Suppressor macrophage (primary cell): ENCODE measurements around the gene ITGA11.

Source experiments
- DNase-seq, 4 experiments: peaks; one replicate each; pipeline ENCODE4 v3.0.0-alpha.2; 2020 to 2022

Gene ITGA11

DNA sequence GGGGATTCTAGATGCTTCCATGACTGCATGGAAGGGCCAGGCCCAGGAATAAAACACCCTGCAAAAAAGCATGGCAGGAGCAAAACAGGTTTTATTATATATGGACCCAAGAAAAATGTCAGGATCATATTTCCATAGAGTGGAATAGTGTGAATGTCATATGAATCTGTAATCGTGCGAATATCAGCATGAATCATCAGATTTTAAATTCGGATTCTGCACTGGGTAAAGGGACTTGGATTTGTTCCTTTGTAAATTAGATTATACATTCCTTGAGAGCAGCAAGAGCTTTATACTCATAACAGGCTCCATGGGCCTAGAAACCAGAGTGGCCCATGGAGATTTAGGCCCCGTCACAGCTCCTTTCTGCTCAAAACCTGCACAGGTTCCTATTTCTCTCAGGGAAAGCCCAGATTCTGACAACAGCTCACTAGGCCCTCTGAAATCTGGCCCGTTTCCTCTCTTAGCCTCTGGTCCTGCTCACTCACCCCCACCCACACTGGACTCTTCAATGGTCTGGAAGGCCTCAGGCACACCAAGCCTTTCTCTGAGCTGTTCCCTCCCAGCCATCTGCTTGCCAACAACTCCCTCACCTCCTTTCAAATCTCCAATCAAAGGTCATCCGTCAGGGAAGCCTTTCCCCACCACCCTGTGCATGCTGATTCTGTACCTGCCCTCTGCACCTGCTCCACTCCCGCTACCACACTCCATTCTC lies 78.4 kb downstream of the ITGA11 start:
- DNase-seq, result peak; percentile 50 to 72 (median 70)

DNA sequence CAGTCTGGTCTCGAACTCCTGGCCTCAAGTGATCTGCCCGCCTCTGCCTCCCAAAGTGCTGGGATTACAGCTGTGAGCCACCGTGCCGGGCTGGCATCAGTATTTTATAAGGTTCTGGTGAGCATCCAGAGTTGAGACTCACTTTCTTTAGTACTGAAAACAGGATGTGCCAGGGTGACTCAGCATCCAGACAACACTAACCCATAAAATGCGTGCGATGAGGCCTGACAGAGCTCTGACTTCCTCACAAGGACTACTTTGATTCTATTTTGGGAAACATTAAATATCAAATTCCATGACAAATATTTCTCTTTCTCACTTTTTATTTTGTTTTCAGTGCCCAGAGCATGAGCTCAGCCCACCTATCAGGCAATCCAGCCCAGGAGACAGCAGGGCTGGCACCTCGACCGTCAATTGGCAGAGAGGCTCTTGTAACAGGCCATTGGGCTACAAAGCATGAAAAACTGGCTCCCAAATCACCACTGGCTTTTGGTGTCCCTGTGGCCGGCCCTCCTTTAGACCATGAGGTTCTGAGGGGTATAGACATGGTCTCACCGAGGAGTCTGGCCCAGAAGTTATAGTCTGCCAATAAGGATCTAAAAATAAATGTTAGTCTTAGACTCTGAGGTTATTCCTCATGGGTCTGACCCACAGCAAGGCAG lies 79.4 kb downstream of the ITGA11 start:
- peak; percentile 88 to 98 (median 94) for DNase-seq

DNA sequence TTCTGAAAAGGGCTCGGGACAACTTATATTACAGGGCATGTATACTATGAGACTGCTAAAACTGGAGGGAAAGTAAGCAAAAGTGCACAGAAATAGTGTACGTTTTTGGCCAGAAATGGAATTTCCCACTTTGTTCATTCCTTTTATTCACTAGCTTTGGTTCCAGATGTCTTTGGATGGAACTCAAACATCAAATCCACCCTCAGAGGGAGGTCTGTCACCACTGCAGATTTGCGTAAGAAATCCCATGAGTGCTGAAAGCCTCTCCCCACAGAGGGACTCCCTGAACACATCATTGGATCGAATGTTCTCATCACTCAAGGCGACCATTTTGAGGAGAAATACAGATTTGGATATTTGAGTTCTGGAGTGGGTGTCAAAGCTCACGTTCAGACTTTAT lies 82.8 kb downstream of the ITGA11 start:
- peak in 1 of 4 experiments; percentile 31 for DNase-seq

DNA sequence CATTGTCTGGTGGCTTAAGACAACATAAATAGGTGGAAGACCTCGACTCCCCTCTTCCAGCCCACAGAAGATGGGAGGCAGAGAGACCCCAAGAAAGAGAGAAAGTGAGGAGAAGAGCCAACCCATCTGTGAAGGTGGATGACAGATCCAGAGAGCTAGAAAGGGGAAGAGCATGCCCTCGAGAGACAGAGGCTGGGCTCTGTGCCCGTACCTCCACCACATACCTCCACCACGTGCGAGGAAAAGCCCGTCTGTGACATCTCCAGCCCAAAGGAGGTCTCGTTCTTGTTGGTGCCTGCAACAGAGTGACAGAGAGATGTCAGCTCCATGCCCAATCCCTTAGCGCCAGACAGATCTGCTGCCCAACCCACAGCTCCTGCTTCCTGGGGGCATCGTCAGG lies 83.4 kb downstream of the ITGA11 start:
- DNase-seq, result no peak

DNA sequence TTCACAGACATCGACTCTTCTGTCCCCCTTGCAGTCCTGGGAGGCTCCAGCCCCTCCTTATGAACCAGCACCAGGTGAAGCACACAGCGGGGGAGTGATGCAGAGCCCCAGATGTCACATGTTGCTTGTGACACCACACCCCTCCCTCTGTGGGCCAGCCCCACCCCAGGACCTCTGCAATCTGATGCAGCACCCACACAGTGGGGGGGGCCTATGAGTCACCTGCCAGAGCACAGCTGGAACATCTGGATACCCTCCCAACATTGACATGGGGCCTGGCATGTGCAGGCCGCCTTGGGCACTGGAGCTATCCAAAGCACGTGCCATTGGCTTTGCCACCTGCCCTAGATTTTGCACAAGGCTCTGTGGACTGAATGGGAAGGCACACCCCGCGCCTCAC lies 83.9 kb downstream of the ITGA11 start:
- DNase-seq, result no peak

DNA sequence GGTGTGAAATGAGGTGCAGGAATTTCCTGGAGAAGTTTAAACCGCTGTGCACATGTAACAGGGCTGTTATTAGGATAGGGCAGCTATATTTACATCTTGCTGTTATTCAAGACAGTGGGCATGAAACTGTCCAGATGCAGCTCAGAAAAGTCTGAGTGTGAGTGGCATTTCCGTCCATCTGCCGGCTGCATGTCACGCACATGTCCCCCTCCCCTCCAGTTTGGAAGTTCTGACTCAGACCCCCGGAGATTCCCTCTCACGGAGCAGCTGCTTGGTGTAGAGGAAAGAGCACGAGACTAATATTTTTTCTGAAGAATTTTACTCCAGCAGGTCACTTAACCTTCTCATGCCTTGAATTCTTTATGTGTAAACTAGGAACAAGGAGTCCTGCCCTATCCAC lies 84.6 kb downstream of the ITGA11 start:
- no peak for DNase-seq

DNA sequence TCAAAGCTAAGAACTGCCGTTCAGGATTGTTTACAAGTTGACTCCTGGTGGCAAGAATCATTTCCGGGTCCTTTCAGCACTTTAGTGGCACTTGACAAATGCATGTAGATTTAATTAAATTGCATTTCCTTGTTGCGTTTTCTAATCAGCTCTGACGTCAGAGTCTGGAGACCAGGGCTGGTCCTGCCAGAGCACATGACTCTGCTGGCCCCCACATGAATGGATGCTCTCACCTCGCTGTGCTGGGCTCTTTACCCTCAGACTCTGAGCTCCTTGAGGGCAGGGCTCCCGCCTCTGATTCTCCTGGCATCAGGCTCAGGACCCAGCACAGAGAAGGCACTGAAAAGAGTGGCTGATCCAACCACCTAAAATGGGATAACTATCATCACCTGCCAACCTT lies 85.0 kb downstream of the ITGA11 start:
- no peak for DNase-seq

DNA sequence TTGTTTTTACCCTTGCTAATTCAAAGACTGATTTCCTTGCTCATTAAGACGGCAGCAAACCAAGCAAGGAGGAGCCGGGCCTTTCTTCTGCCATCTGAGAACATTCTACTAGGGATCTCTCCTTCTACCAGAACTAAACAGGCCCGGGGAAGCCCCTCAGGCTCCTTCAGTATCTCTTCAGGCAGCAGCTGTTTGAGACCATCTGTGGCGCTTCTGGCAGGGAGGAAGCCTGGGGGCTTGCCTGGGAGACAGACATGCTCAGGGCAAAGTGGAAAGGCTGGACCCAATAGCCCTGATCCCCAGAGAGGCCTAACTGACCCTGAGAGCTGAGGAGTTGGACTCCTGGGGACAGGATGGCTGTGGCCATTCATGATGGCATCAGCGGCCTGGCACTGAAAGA lies 86.5 kb downstream of the ITGA11 start:
- DNase-seq, result no peak

DNA sequence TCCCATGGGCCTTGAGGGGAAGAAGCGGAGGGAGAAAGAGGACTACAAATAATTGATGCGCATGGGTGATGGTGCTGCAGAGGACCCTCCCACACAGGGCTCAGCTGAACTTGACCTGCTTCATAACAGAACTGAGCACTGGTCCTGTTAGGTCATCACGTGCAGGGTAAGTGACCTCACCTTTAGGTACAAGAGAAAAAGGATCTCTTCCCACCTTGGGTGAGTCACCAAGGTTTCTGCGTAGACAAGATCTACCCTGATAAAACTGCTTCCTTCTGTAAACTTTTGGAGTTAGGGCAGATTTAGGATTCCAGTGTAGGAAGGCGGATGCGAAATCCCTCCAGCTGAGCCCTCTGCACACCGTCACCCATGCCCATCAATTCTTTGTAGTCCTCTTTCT lies 87.4 kb downstream of the ITGA11 start:
- DNase-seq, result no peak

DNA sequence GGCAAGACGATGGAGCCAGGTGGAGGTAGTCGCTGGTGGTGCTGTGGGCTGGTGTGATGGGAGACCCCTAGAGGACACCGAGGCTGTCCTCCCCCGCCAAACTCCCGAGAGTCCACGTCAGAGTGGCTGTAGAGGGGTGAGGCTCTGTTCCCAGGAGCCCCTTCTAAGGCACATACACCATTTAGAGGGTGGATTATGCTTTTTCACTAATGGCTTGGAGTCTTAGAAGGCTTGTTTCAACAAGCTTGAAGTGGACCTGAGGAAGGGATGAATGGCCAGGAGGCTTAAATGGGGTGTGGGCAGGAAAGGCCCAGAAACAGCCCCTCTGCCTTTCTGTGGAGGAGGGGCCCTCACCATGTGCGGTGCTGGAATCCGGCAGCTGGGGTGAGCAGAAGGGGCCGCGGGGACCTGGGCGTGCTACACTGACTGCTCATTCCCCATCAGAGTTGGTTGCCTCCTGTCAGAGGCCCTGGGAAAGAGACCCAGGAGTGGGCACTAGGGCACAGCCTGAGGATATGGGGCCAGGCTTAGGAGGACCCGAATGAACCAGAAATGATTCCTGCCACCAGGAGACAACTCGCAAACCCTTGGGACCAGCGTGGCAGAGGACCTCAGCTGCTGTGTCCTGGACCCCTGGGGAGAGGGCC lies 88.3 kb downstream of the ITGA11 start:
- no peak for DNase-seq

DNA sequence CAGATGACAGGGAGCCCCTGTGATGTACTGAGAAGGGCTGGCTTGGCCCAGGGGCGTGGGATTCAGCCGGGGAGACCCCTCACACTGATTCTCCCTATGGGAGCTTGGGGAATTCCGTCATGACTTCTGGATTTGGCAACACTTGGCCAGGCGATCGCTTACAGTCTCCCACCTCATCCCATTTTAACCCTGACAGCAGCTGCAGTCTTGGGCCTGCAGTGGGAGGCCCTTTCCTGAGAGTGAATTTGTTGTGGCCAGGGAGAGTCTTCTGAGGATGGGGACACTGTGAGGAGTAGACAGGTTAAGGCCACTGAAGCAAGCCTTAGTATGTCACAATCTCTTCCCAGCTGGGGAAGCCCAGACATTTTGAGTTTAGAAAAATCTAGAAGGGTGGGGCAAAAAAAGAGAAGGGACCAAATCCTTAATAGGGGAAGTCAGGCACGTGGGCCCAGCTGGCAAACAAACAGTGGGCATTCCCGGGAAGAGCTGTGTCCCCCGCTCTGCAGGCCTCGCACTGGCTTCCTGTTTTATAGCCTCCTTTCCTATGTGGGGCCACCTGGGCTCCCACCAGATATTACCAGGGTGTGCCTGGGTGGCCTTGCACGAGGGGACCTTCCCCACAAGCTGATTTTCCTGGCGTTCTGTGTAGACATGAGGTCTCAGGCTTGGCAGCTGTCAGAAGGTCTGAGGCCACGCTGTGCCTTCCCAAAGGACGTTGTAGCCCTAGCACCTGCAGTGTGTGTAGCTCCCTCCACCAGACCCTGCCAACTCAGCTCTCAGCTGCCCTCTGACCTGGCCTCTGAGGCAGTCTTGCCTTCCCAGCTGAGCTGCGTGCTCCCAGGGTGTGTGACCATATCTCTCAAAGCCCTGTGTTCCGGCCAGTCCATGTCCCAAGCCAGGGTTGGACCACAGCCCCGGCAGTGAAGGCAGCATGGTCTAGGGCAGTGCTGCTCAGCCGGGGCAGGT lies 89.9 kb downstream of the ITGA11 start:
- peak; percentile 53 to 81 (median 74) for DNase-seq

DNA sequence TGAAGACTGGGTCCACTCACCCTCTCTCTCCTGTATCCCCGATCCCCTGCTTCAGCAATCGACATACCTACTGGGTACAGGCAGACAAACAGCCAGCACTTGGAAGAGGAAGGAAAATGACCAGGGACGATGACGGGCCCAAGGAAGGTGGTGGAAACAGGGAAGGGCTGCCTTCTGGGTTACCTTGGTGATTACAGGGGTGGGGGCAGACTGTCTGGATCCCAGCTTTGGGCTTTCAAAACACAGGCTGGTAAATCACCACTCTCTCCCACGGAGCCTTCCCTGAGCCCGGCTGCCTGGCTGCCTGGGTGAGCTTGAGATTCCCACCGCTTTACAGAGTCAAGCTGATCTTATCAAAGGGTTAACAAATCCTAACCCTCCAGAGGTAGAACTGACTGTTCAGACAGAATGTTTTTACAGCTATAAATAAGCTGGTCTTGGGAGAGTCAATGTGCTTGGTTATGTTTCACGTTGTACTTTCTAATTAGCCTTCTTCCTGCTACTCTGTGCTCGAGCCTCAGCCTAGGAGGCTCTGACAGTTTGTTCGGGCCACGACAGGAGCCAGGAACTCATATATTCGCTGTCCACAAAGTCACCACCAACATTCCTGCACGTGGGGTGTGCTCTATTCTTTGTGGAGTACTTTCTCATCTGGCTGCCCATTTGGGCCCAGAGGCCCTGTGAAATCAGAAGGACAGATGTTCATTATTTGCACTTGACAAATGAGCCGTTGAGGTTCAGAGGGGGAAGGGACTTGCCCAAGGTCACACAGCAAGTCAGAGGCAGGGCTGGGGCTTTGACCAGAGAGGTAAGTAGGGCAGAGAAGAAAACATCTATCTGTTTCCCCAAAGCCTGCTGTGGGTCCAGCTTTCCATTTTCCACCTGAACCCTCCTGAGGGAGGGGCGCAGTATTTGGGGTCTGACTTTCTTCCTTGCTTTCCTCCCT lies 91.0 kb downstream of the ITGA11 start:
- DNase-seq, result no peak

DNA sequence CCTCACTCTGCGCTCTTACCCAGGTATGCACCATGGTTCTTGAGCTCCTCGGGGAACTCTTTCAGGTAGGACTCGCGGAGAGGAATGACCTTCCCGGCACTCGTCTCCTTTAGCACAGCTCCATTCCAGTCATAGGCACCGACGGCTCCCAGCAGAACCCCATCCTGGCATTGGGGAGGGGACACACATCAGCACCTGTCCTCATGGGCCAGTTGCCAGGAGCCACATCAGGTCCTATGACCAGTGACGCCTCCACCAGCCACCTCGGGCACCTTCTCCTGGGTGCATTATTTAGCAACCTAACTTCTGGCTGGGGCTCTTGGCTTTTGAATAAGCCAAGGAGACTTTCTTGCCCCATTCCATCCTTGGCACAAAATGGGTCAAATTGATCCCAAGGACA lies 92.5 kb downstream of the ITGA11 start:
- no peak for DNase-seq

DNA sequence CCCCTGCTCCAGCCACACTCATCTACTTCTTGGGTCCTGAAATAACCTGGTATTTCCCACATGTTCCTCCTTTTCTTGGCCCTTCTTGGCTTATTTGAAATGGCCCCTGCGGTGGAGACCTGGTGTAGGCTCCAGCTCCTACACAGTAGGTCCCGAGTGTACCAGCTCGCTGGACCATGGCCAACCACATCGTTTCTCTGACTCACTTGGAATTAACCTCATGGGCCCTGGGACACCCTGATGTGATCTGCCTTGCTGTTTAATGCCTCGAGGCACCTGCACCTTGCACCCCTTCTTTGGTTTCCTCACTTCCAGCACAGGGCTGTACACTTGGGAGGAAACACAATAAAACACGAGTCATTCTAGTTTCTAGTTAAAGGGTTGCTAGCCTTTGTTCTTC lies 94.1 kb downstream of the ITGA11 start:
- peak in 2 of 4 experiments; percentile 18 to 45 for DNase-seq

DNA sequence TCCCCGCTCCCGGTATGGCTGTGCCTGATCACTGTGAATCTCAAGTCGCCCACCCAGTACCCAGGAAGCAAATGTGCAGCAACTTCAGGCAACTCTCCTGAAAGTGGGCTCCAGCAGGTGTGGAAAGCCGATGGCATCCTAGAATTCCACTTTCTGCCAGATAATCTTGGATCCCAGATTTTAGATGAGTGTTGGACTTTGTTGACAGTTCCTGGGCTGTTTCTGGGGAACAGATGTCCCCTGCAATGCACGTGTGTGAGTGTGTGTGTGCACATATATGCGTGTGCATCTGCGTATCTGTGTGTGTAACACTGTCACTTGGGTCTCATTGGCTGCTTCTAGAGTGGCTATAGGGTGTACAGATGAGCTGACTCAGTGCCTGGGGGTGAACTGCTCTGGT lies 95.4 kb downstream of the ITGA11 start:
- no peak for DNase-seq

DNA sequence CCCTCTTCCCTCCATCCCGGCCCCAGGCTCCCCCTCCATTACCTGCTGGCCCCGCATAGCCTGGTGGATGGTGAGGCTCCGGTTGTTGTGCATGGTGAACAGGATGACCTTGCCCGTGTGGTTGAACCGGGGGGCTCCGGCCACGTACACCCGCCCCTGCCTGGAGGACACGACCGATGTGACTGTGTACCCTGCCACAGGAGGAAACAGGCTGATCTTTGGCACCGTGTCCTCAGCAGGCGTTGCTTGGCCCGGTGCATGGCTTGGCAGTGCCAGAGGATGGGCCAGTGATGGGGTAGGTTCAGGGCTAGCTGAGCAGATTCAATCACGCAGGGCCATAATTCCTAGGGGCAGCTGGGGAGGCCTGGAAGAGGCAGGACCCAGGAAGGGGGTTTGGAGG lies 96.3 kb downstream of the ITGA11 start:
- no peak for DNase-seq

DNA sequence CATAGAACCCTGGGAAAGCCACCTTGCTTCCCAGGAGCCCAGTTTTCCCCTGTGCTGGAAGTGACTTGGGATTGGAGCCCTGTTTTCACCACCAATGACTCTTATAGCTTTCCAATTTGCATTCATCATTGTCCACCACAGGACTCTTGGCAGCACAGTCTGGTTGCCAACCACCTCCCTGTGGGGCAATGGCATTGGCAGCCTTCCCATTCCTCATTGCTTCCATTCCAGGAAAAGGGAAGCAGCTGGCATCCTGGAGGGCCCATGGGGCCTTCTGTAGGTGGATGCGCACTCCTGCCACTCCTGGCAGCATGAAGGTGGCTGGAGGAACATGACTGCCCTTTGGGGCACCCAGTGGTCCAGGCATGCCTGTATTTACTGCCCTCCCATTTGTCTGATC lies 96.7 kb downstream of the ITGA11 start:
- DNase-seq, result peak in 3 of 4 experiments; percentile 35 to 50 (median 42)

DNA sequence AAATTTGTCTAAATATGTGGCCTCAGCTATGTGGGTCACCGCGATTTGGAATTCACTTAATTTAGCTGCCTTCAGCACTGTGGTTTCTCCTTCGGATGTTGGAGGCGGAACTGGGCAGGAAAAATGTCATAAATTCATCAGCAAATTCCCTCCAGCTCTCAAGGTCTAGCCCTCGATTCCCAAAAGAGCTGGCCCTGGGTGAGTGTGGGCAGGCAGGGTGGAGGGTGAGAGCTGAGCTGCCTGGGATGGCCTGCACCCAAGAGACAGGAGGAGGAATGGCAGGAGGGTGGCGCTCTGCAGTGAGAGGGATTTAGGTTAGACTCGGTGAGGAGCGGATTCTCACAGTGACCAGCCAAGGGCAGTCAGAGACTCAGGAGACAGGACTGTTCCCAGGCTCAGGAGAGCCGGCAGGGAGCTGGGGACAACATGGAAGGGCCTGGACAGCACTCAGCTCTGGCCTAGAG lies 97.3 kb downstream of the ITGA11 start:
- peak; percentile 81 to 93 (median 90) for DNase-seq

DNA sequence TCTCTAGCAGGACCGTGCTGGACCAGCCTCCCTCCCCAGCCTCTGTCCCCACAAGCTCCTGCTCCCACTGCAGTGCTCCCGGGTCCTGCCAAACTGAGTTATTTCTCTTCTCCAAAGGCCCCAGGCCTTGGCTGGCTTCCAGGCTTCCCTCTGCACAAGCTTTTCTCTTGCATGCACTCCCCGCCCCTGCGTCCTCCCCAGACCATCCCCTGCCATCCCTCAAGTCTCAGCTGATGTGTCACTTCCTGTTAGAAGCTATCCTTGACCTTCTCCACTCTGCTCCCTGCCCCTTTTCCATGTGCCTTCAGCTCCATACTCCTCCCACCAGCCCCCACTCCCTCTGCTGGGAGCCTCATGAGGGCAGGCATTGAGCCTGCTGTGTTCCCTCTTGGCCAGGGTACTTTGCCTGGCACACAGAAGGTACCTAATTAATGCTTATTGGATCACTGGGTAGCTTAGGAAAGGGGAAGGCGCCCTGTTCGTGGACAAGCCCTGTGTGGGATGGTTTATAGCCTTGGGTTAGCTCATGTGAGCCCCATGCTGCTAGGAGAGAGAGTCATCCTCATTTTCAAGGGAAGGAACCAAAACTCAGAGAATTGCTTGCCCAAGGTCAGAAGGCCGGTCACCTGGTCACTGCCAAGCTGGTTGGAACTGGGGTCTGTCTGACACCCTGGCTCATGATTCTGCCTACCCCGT lies 98.0 kb downstream of the ITGA11 start:
- DNase-seq, result peak; percentile 91 to 98 (median 96)

DNA sequence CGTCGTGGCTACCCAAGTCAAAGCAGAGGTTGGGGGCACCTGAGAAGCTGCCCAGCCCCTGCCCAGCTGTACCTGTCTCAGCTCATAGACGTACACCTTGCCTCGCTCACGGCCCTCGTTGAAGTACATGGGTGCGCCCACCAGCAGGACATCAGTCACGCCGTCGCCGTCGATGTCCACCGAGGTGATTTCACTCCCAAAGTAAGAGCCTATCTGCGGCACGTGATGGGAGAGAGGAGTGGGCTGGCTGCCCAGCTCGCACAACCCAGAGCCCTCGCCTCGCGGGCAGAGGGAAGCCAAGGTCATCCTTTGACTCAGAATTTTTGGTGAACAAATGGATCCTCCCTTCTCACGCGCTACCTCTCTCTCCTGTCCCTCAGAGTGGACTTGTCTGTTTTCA lies 99.7 kb downstream of the ITGA11 start:
- no peak for DNase-seq

DNA sequence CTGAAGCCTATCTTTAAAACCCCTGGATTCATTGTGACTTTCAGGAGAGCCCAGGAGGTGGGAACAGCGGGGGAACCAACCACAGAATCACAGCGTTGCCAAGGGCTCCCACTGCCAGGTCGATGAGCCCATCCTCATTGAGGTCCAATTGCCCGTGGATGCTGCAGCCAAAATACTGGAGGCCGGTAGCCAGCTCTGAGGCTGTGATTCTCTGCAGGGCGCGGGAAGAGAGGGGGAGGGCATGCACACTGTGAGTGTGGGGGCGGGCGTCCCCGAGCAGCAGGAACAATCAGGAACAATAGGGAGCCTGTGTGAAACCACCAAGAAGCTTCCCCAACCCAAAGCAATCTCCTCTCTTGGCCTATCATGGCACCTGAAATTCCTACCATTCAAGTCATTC lies 101.1 kb downstream of the ITGA11 start:
- peak in 3 of 4 experiments; percentile 37 to 71 (median 59) for DNase-seq
